Measurements from ENCODE around the gene SLC2A13.

Gene SLC2A13

DNA sequence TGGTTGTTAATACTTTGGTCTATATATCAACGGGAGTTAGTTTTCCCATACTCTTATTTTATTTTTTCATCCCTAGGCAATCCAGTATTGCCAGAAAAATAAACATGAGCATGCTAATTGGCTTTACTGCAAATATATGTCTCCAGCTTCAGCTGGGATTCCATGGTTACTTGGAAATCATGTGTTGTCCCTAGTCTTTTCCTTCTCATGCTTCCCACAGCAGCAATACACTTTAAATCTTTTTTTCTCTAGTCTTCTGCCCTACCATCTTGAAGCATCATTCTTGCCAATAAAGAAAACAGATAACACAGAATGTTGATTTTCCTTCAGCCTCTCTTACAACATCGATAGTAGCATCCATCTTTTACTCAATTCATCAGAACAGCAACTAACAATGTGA is 60.2 kb downstream of the SLC2A13 start:
- H3K79me1 ChIP-seq (replicated peaks; ENCODE audit: low read length, poor library complexity, severe bottlenecking), result no peaks in the 10 kb centered on the region
- 95% methylated on average over 2 of the region's 2 CpGs for WGBS

GRCh38 chr12:40044396-40044795 is 61.5 kb downstream of the SLC2A13 start:
- no peak overlapping the region for H3K9ac ChIP-seq (ENCODE audit: low read length)
- no peak overlapping the region for H3K4ac ChIP-seq (ENCODE audit: low read depth in 1 of 2, low read length in 2 of 2)
- H2AFZ ChIP-seq (ENCODE audit: low read depth, low read length), result no peak overlapping the region
- no peak overlapping the region for H3K27ac ChIP-seq (ENCODE audit: low read length, poor library complexity, severe bottlenecking)
- no peak overlapping the region for H2BK5ac ChIP-seq (ENCODE audit: low read depth, low read length, poor library complexity, severe bottlenecking)
- H3K27me3 ChIP-seq (ENCODE audit: control insufficient read depth in 1 of 2, insufficient read depth in 1 of 2, low read length in 2 of 2), result no peaks in the 10 kb centered on the region
- H2AK5ac ChIP-seq (ENCODE audit: low read length, severe bottlenecking), result no peak overlapping the region
- no peak overlapping the region for H3K14ac ChIP-seq (ENCODE audit: low read length in 2 of 2)
- no peak overlapping the region for H4K91ac ChIP-seq (ENCODE audit: low read length)
- no peak overlapping the region for H2BK120ac ChIP-seq (ENCODE audit: low read depth, low read length)
- DNase-seq, result no peak
- H3K23ac ChIP-seq (ENCODE audit: low read length in 2 of 2), result no peak overlapping the region
- no peak overlapping the region for H4K8ac ChIP-seq (ENCODE audit: low read length)
- H3K9me3 ChIP-seq (ENCODE audit: control insufficient read depth, low read length), result no peaks in the 10 kb centered on the region
- no peak overlapping the region for H2BK15ac ChIP-seq (ENCODE audit: low read depth, poor library complexity, severe bottlenecking)
- H3K4me3 ChIP-seq (ENCODE audit: insufficient read depth in 1 of 2, low read depth in 1 of 2, low read length in 2 of 2), result no peak overlapping the region
- no peaks in the 10 kb centered on the region for H3K36me3 ChIP-seq (ENCODE audit: control insufficient read depth in 1 of 2, insufficient read depth in 2 of 2, low read depth in 1 of 2, low read length in 2 of 2)
- H3K79me1 ChIP-seq (replicated peaks; ENCODE audit: low read length, poor library complexity, severe bottlenecking), result no peaks in the 10 kb centered on the region
- no peak overlapping the region for H3K4me2 ChIP-seq (ENCODE audit: low read length, poor library complexity, severe bottlenecking)
- H2BK12ac ChIP-seq (ENCODE audit: low read length in 2 of 2), result no peak overlapping the region
- H3K18ac ChIP-seq (ENCODE audit: low read depth in 1 of 2, low read length in 2 of 2), result no peak overlapping the region
- H3K4me1 ChIP-seq (ENCODE audit: control insufficient read depth, insufficient read depth, low read depth, low read length), result no peaks in the 10 kb centered on the region

More for the DNA sequence above, 60.2 kb downstream of the SLC2A13 start:
- H3K4me1 ChIP-seq (ENCODE audit: control insufficient read depth, insufficient read depth, low read depth, low read length), result no peaks in the 10 kb centered on the region
- H2BK15ac ChIP-seq (ENCODE audit: low read depth, poor library complexity, severe bottlenecking), result no peak overlapping the region
- no peak overlapping the region for H2AK5ac ChIP-seq (ENCODE audit: low read length, severe bottlenecking)
- H4K91ac ChIP-seq (ENCODE audit: low read length), result no peak overlapping the region
- H3K4me2 ChIP-seq (ENCODE audit: low read length, poor library complexity, severe bottlenecking), result no peak overlapping the region
- H3K4me3 ChIP-seq (ENCODE audit: insufficient read depth in 1 of 2, low read depth in 1 of 2, low read length in 2 of 2), result no peak overlapping the region
- no peak overlapping the region for H3K18ac ChIP-seq (ENCODE audit: low read depth in 1 of 2, low read length in 2 of 2)
- H3K14ac ChIP-seq (ENCODE audit: low read length in 2 of 2), result no peak overlapping the region
- no peak for DNase-seq
- no peak overlapping the region for H2AFZ ChIP-seq (ENCODE audit: low read depth, low read length)
- no peak overlapping the region for H2BK12ac ChIP-seq (ENCODE audit: low read length in 2 of 2)
- no peak overlapping the region for H3K23ac ChIP-seq (ENCODE audit: low read length in 2 of 2)
- H2BK5ac ChIP-seq (ENCODE audit: low read depth, low read length, poor library complexity, severe bottlenecking), result no peak overlapping the region
- H3K4ac ChIP-seq (ENCODE audit: low read depth in 1 of 2, low read length in 2 of 2), result no peak overlapping the region
- H3K9me3 ChIP-seq (ENCODE audit: control insufficient read depth, low read length), result no peaks in the 10 kb centered on the region
- H3K27me3 ChIP-seq (ENCODE audit: control insufficient read depth in 1 of 2, insufficient read depth in 1 of 2, low read length in 2 of 2), result no peaks in the 10 kb centered on the region
- H3K36me3 ChIP-seq (ENCODE audit: control insufficient read depth in 1 of 2, insufficient read depth in 2 of 2, low read depth in 1 of 2, low read length in 2 of 2), result no peaks in the 10 kb centered on the region
- no peak overlapping the region for H2BK120ac ChIP-seq (ENCODE audit: low read depth, low read length)
- no peak overlapping the region for H3K9ac ChIP-seq (ENCODE audit: low read length)
- H4K8ac ChIP-seq (ENCODE audit: low read length), result no peak overlapping the region
- H3K27ac ChIP-seq (ENCODE audit: low read length, poor library complexity, severe bottlenecking), result no peak overlapping the region

- H3K27me3 ChIP-seq (ENCODE audit: control insufficient read depth in 1 of 2, insufficient read depth in 1 of 2, low read length in 2 of 2), result no peaks in the 10 kb centered on the region
- no peaks in the 10 kb centered on the region for H3K36me3 ChIP-seq (ENCODE audit: control insufficient read depth in 1 of 2, insufficient read depth in 2 of 2, low read depth in 1 of 2, low read length in 2 of 2)
- H4K91ac ChIP-seq (ENCODE audit: low read length), result no peak overlapping the region
- no peak for DNase-seq
- H2AK5ac ChIP-seq (ENCODE audit: low read length, severe bottlenecking), result no peak overlapping the region
- no peak overlapping the region for H4K8ac ChIP-seq (ENCODE audit: low read length)
- H2AFZ ChIP-seq (ENCODE audit: low read depth, low read length), result no peak overlapping the region
- H3K14ac ChIP-seq (ENCODE audit: low read length in 2 of 2), result no peak overlapping the region
- H2BK120ac ChIP-seq (ENCODE audit: low read depth, low read length), result no peak overlapping the region
- H3K9me3 ChIP-seq (ENCODE audit: control insufficient read depth, low read length), result no peaks in the 10 kb centered on the region
- WGBS, result 83% methylated on average over 1 of the region's 1 CpG
- H3K9ac ChIP-seq (ENCODE audit: low read length), result no peak overlapping the region
- no peak overlapping the region for H2BK12ac ChIP-seq (ENCODE audit: low read length in 2 of 2)
- no peak overlapping the region for H3K27ac ChIP-seq (ENCODE audit: low read length, poor library complexity, severe bottlenecking)
- no peaks in the 10 kb centered on the region for H3K79me1 ChIP-seq (replicated peaks; ENCODE audit: low read length, poor library complexity, severe bottlenecking)
- H3K18ac ChIP-seq (ENCODE audit: low read depth in 1 of 2, low read length in 2 of 2), result no peak overlapping the region
- no peak overlapping the region for H3K4ac ChIP-seq (ENCODE audit: low read depth in 1 of 2, low read length in 2 of 2)
- H3K4me3 ChIP-seq (ENCODE audit: insufficient read depth in 1 of 2, low read depth in 1 of 2, low read length in 2 of 2), result no peak overlapping the region
- H2BK15ac ChIP-seq (ENCODE audit: low read depth, poor library complexity, severe bottlenecking), result no peak overlapping the region
- H3K4me1 ChIP-seq (ENCODE audit: control insufficient read depth, insufficient read depth, low read depth, low read length), result no peaks in the 10 kb centered on the region
- no peak overlapping the region for H3K23ac ChIP-seq (ENCODE audit: low read length in 2 of 2)
- no peak overlapping the region for H2BK5ac ChIP-seq (ENCODE audit: low read depth, low read length, poor library complexity, severe bottlenecking)
- H3K4me2 ChIP-seq (ENCODE audit: low read length, poor library complexity, severe bottlenecking), result no peak overlapping the region
These were observed 66.3 kb downstream of the SLC2A13 start for GRCh38 chr12:40039598-40039997.

DNA sequence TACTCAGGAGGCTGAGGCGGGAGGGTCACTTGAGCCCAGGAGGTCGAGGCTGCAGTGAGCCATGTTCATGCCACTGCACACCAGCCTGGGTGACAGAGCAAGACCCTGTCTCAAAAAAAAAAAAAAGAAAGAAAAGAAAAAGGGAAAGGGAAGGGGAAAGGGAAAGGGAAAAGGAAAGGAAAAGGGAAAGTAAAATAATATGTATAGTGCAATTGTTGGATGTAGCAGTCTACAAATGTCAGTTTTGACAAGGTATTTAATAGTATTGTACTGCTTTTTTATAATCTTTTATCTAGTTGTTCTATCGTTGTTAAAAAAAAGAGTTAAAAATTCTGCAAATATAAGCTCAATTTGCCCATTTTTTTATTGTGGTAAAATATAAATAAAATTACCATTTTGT is 67.3 kb downstream of the SLC2A13 start:
- no peak for DNase-seq
- no peak overlapping the region for H4K91ac ChIP-seq (ENCODE audit: low read length)
- H3K4me1 ChIP-seq (ENCODE audit: control insufficient read depth, insufficient read depth, low read depth, low read length), result no peaks in the 10 kb centered on the region
- WGBS, result 97% methylated on average over 2 of the region's 3 CpGs
- H3K23ac ChIP-seq (ENCODE audit: low read length in 2 of 2), result no peak overlapping the region
- no peaks in the 10 kb centered on the region for H3K36me3 ChIP-seq (ENCODE audit: control insufficient read depth in 1 of 2, insufficient read depth in 2 of 2, low read depth in 1 of 2, low read length in 2 of 2)
- H3K27ac ChIP-seq (ENCODE audit: low read length, poor library complexity, severe bottlenecking), result no peak overlapping the region
- H2BK5ac ChIP-seq (ENCODE audit: low read depth, low read length, poor library complexity, severe bottlenecking), result no peak overlapping the region
- no peak overlapping the region for H2BK120ac ChIP-seq (ENCODE audit: low read depth, low read length)
- no peak overlapping the region for H3K4ac ChIP-seq (ENCODE audit: low read depth in 1 of 2, low read length in 2 of 2)
- no peak overlapping the region for H2BK15ac ChIP-seq (ENCODE audit: low read depth, poor library complexity, severe bottlenecking)
- H3K9me3 ChIP-seq (ENCODE audit: control insufficient read depth, low read length), result no peaks in the 10 kb centered on the region
- H3K4me3 ChIP-seq (ENCODE audit: insufficient read depth in 1 of 2, low read depth in 1 of 2, low read length in 2 of 2), result no peak overlapping the region
- no peak overlapping the region for H3K4me2 ChIP-seq (ENCODE audit: low read length, poor library complexity, severe bottlenecking)
- H4K8ac ChIP-seq (ENCODE audit: low read length), result no peak overlapping the region
- no peak overlapping the region for H2AK5ac ChIP-seq (ENCODE audit: low read length, severe bottlenecking)
- no peak overlapping the region for H2AFZ ChIP-seq (ENCODE audit: low read depth, low read length)
- no peak overlapping the region for H2BK12ac ChIP-seq (ENCODE audit: low read length in 2 of 2)
- H3K27me3 ChIP-seq (ENCODE audit: control insufficient read depth in 1 of 2, insufficient read depth in 1 of 2, low read length in 2 of 2), result no peaks in the 10 kb centered on the region
- H3K14ac ChIP-seq (ENCODE audit: low read length in 2 of 2), result no peak overlapping the region
- no peak overlapping the region for H3K9ac ChIP-seq (ENCODE audit: low read length)
- H3K18ac ChIP-seq (ENCODE audit: low read depth in 1 of 2, low read length in 2 of 2), result no peak overlapping the region
- H3K79me1 ChIP-seq (replicated peaks; ENCODE audit: low read length, poor library complexity, severe bottlenecking), result no peaks in the 10 kb centered on the region

All from mesenchymal stem cell (in vitro differentiated cells and primary cell).